ENCODE measurements around the gene NCOA5. TPM values are rescaled to one million over a fixed set of nuclear protein-coding genes. Genes with fewer than 3 reads are reported as not detected.

The NCOA5 gene
- total RNA-seq, 1 donor from 2014 or later, result 34.9 TPM

- no peak within 1 kb of the TSS for H3K4me3 Mint-ChIP-seq (ENCODE audit: unreplicated experiment)
- no peaks in the 10 kb centered on the region for H3K36me3 Mint-ChIP-seq (ENCODE audit: low read depth, unreplicated experiment)
- peaks cover 42% of the 10 kb centered on the region for H3K27me3 Mint-ChIP-seq (ENCODE audit: unreplicated experiment)
- H3K27ac Mint-ChIP-seq (ENCODE audit: unreplicated experiment), result no peak within 1 kb of the TSS
- H3K4me1 Mint-ChIP-seq (ENCODE audit: unreplicated experiment), result no peaks in the 10 kb centered on the region
- H3K9me3 Mint-ChIP-seq (ENCODE audit: unreplicated experiment), result no peaks in the 10 kb centered on the region
- no peak for DNase-seq (ENCODE audit: low spot score)
- TF ChIP-seq CTCF (IDR thresholded peaks at IDR 0.05; ENCODE audit: unreplicated experiment), result no peak
Measured at GRCh38 chr20:46028772-46029371, 60.9 kb downstream of the NCOA5 start, which contains the start of gene SLC12A5. TSS of gene SLC12A5 (plus strand) at chr20:46029215. CDS start at chr20:46029345, 130 bp downstream.

GRCh38 chr20:46028110-46028509, 61.7 kb downstream of the NCOA5 start:
- TF ChIP-seq CTCF (IDR thresholded peaks at IDR 0.05; ENCODE audit: unreplicated experiment), result no peak

GRCh38 chr20:46027245-46027853, 62.4 kb downstream of the NCOA5 start:
- Mint-ChIP-seq H3K27me3 (ENCODE audit: unreplicated experiment) (peaks cover 31% of the 10 kb centered on the region), H3K27ac (ENCODE audit: unreplicated experiment) (no peak overlapping the region), H3K4me3 (ENCODE audit: unreplicated experiment) (no peak overlapping the region), H3K4me1 (ENCODE audit: unreplicated experiment) (no peaks in the 10 kb centered on the region), H3K9me3 (ENCODE audit: unreplicated experiment) (no peaks in the 10 kb centered on the region), H3K36me3 (ENCODE audit: low read depth, unreplicated experiment) (no peaks in the 10 kb centered on the region)
- DNase-seq (ENCODE audit: low spot score), result peak; percentile 62
- TF ChIP-seq CTCF (IDR thresholded peaks at IDR 0.05; ENCODE audit: unreplicated experiment), result no peak

More at GRCh38 chr20:46028110-46028509, 61.7 kb downstream of the NCOA5 start:
- Mint-ChIP-seq H3K9me3 (ENCODE audit: unreplicated experiment) (no peaks in the 10 kb centered on the region), H3K4me1 (ENCODE audit: unreplicated experiment) (no peaks in the 10 kb centered on the region), H3K4me3 (ENCODE audit: unreplicated experiment) (no peak overlapping the region), H3K27me3 (ENCODE audit: unreplicated experiment) (peaks cover 37% of the 10 kb centered on the region), H3K36me3 (ENCODE audit: low read depth, unreplicated experiment) (no peaks in the 10 kb centered on the region), H3K27ac (ENCODE audit: unreplicated experiment) (no peak overlapping the region)
- no peak for DNase-seq (ENCODE audit: low spot score)

- TF ChIP-seq CTCF (IDR thresholded peaks at IDR 0.05; ENCODE audit: unreplicated experiment), result no peak
- peaks cover 26% of the 10 kb centered on the region for H3K27me3 Mint-ChIP-seq (ENCODE audit: unreplicated experiment)
- H3K36me3 Mint-ChIP-seq (ENCODE audit: low read depth, unreplicated experiment), result no peaks in the 10 kb centered on the region
- no peak for DNase-seq (ENCODE audit: low spot score)
- H3K4me3 Mint-ChIP-seq (ENCODE audit: unreplicated experiment), result no peak overlapping the region
- no peak overlapping the region for H3K27ac Mint-ChIP-seq (ENCODE audit: unreplicated experiment)
- no peaks in the 10 kb centered on the region for H3K9me3 Mint-ChIP-seq (ENCODE audit: unreplicated experiment)
- peaks cover 9% of the 10 kb centered on the region for H3K4me1 Mint-ChIP-seq (ENCODE audit: unreplicated experiment)
Measured at GRCh38 chr20:46025376-46025783, 64.4 kb downstream of the NCOA5 start.

GRCh38 chr20:46023999-46024398, 65.8 kb downstream of the NCOA5 start:
- Mint-ChIP-seq H3K27ac (ENCODE audit: unreplicated experiment) (no peak overlapping the region), H3K4me3 (ENCODE audit: unreplicated experiment) (peak overlapping the region; percentile 52), H3K36me3 (ENCODE audit: low read depth, unreplicated experiment) (no peaks in the 10 kb centered on the region), H3K9me3 (ENCODE audit: unreplicated experiment) (no peaks in the 10 kb centered on the region), H3K27me3 (ENCODE audit: unreplicated experiment) (peaks cover 19% of the 10 kb centered on the region), H3K4me1 (ENCODE audit: unreplicated experiment) (peaks cover 9% of the 10 kb centered on the region)
- no peak for DNase-seq (ENCODE audit: low spot score)
- no peak for TF ChIP-seq CTCF (IDR thresholded peaks at IDR 0.05; ENCODE audit: unreplicated experiment)

Data from endothelial cell (in vitro differentiated cells).